GM10248 (cell line): ENCODE data around the gene MMUT.
A peak's percentile ranks its signal among the peaks of the same experiment; 100 is the strongest.
"Not testable (repeated sequence)": the region's sequence is repeated elsewhere in the genome, so short reads cannot be mapped to it uniquely, and the experiment has no call there.

Experiments
- CTCF ChIA-PET: fragments of 300-600 bp; sonication (Branson Sonifier 250); formaldehyde crosslinking; extraction: SDS; loops from one replicate; lab custom pipeline; 2021; ENCODE audit warnings: antibody characterized with exemption; lab: Yijun Ruan, JAX
- POLR2A ChIA-PET: fragments of 350-650 bp; sonication (Branson Sonifier 250); formaldehyde crosslinking; extraction: SDS; loops from one replicate; lab custom pipeline; 2020; ENCODE audit warnings: antibody characterized with exemption; lab: Yijun Ruan, JAX
- DNase-seq: peaks from one replicate; pipeline ENCODE4 v3.0.0; 2012; ENCODE audit errors: extremely low spot score
- CTCF ChIP-seq: IDR thresholded peaks from 2 replicates; pipeline ENCODE4 v1.5.1; 2012; ENCODE audit warnings: mild to moderate bottlenecking, low read depth; ENCODE audit errors: extremely low read depth, missing control alignments, control extremely low read depth

The MMUT gene

GRCh38 chr6:49409951-49410542 lies 53.0 kb downstream of the MMUT start:
- peak; percentile 38 for DNase-seq
- TF ChIP-seq CTCF: peak; percentile 90
- ChIA-PET POLR2A (no interaction called here), CTCF (interaction anchor here (0.6 to 5.1 kb wide), 25 partner anchors 10 to 1779 kb away, joined by 3 to 68 read pairs (median 4); no protein-coding TSS in a partner anchor)

GRCh38 chr6:49406250-49406970 lies 56.6 kb downstream of the MMUT start:
- DNase-seq: no peak
- TF ChIP-seq CTCF: no peak
- CTCF ChIA-PET: interaction anchor here (1.0 to 2.2 kb wide), 3 partner anchors 22 to 1627 kb away, joined by 3 to 15 read pairs (median 6); no protein-coding TSS in a partner anchor
- POLR2A ChIA-PET: no interaction called here

GRCh38 chr6:49401063-49401462 lies 62.0 kb downstream of the MMUT start:
- CTCF ChIA-PET: no interaction called here

GRCh38 chr6:49386667-49387508 lies 76.2 kb downstream of the MMUT start:
- POLR2A ChIA-PET, DNase-seq, CTCF ChIA-PET: not testable (repeated sequence)

More at GRCh38 chr6:49401063-49401462, 62.0 kb downstream of the MMUT start:
- DNase-seq: no peak
- TF ChIP-seq CTCF: no peak
- POLR2A ChIA-PET: no interaction called here

- DNase-seq: no peak
- ChIA-PET CTCF (no interaction called here), POLR2A (no interaction called here)
- TF ChIP-seq CTCF: no peak
Measured at GRCh38 chr6:49384904-49385303, 78.1 kb downstream of the MMUT start.
